Chondrocyte (in vitro differentiated cells): ENCODE data around the gene S100A4. TPM values are rescaled to one million over a fixed set of nuclear protein-coding genes. Genes with fewer than 3 reads are reported as not detected.

ENCODE experiments used
- DNase-seq: peaks from one replicate; pipeline ENCODE4 v3.0.0; 2021; ENCODE audit warnings: mixed read lengths, low spot score
- H3K27ac Mint-ChIP-seq: one replicate; pipeline ENCODE4 v1.8.0; 2021; ENCODE audit warnings: mild to moderate bottlenecking, moderate library complexity, mixed read lengths; ENCODE audit not compliant: unreplicated experiment
- H3K27me3 Mint-ChIP-seq: 2 replicates; pipeline ENCODE4 v1.8.0; 2021; ENCODE audit warnings: low read depth, mixed read lengths
- H3K36me3 Mint-ChIP-seq: 2 replicates; pipeline ENCODE4 v1.8.0; 2021; ENCODE audit warnings: low read depth, mixed read lengths
- H3K4me1 Mint-ChIP-seq: 2 replicates; pipeline ENCODE4 v1.8.0; 2021; ENCODE audit warnings: low read depth, mild to moderate bottlenecking, mixed read lengths
- H3K4me3 Mint-ChIP-seq: one replicate; pipeline ENCODE4 v1.8.0; 2021; ENCODE audit warnings: mild to moderate bottlenecking, moderate library complexity, mixed read lengths; ENCODE audit not compliant: unreplicated experiment
- H3K9me3 Mint-ChIP-seq: 2 replicates; pipeline ENCODE4 v1.8.0; 2021; ENCODE audit warnings: low read depth, mixed read lengths
- CTCF ChIP-seq: fragments of 200-600 bp; sonication (generic); IDR thresholded peaks from 2 replicates; pipeline ENCODE4 v1.5.0; 2021; ENCODE audit warnings: antibody characterized with exemption, mild to moderate bottlenecking, moderate library complexity
- total RNA-seq: library from RNA; stranded (reverse); gene quantifications from 3 replicates; pipeline ENCODE4 v1.2.1, GENCODE V29; 2021

The S100A4 gene
- total RNA-seq, 1 donor from 2014 or later: 388 TPM

GRCh38 chr1:153550398-153550758 is 4.8 kb upstream of the S100A4 start:
- Mint-ChIP-seq H3K27ac (peak overlapping the region; percentile 98), H3K4me1 (peaks cover 74% of the 10 kb centered on the region), H3K27me3 (no peaks in the 10 kb centered on the region), H3K9me3 (no peaks in the 10 kb centered on the region), H3K36me3 (no peaks in the 10 kb centered on the region), H3K4me3 (no peak overlapping the region)
- no peak for TF ChIP-seq CTCF
- no peak for DNase-seq

- DNase-seq: peak; percentile 59
- peak overlapping the region; percentile 98 for H3K27ac Mint-ChIP-seq
- H3K4me1 Mint-ChIP-seq: peaks cover 80% of the 10 kb centered on the region
These were observed 4.3 kb upstream of the S100A4 start for GRCh38 chr1:153549741-153550397.

GRCh38 chr1:153548722-153549688 is 3.4 kb upstream of the S100A4 start, which contains the start of gene S100A3:
TSS of gene S100A3 (minus strand) at chr1:153549258. CDS start at chr1:153548485, 773 bp downstream.
- H3K27me3 Mint-ChIP-seq: no peaks in the 10 kb centered on the region
- DNase-seq: peak; percentile 84
- no peaks in the 10 kb centered on the region for H3K9me3 Mint-ChIP-seq
- no peak within 1 kb of the TSS for H3K4me3 Mint-ChIP-seq
- peak; percentile 44 for TF ChIP-seq CTCF
- H3K36me3 Mint-ChIP-seq: no peaks in the 10 kb centered on the region
- peak within 1 kb of the TSS; percentile 98 for H3K27ac Mint-ChIP-seq
- H3K4me1 Mint-ChIP-seq: peaks cover 82% of the 10 kb centered on the region

More at GRCh38 chr1:153549741-153550397, 4.3 kb upstream of the S100A4 start:
- no peaks in the 10 kb centered on the region for H3K9me3 Mint-ChIP-seq
- no peaks in the 10 kb centered on the region for H3K27me3 Mint-ChIP-seq
- H3K36me3 Mint-ChIP-seq: no peaks in the 10 kb centered on the region
- TF ChIP-seq CTCF: no peak
- H3K4me3 Mint-ChIP-seq: no peak overlapping the region

GRCh38 chr1:153547560-153548551 is 2.2 kb upstream of the S100A4 start:
- H3K36me3 Mint-ChIP-seq: no peaks in the 10 kb centered on the region
- no peak for DNase-seq
- H3K4me1 Mint-ChIP-seq: peaks cover 82% of the 10 kb centered on the region
- no peaks in the 10 kb centered on the region for H3K27me3 Mint-ChIP-seq
- H3K27ac Mint-ChIP-seq: peak overlapping the region; percentile 98
- peak overlapping the region; percentile 12 for H3K4me3 Mint-ChIP-seq
- no peaks in the 10 kb centered on the region for H3K9me3 Mint-ChIP-seq
- no peak for TF ChIP-seq CTCF
